Mesothelial cell of epicardium (in vitro differentiated cells): ENCODE data around the gene COPB2. TPM values are rescaled to one million over a fixed set of nuclear protein-coding genes. Genes with fewer than 3 reads are reported as not detected.
A peak's percentile ranks its signal among the peaks of the same experiment; 100 is the strongest.

ENCODE experiments used
- DNase-seq, 2 experiments: peaks; one replicate each; pipeline ENCODE4 v3.0.0; 2021; ENCODE audit warnings: low spot score in 2 of 2; ENCODE audit not compliant: unreplicated experiment in 2 of 2
- H3K27ac Mint-ChIP-seq: 2 replicates; pipeline ENCODE4 v1.8.0; 2021; ENCODE audit warnings: mixed read lengths
- H3K27me3 Mint-ChIP-seq: 2 replicates; pipeline ENCODE4 v1.8.0; 2021; ENCODE audit warnings: low read depth, mixed read lengths
- H3K36me3 Mint-ChIP-seq: 2 replicates; pipeline ENCODE4 v1.8.0; 2021; ENCODE audit warnings: mixed read lengths
- H3K4me1 Mint-ChIP-seq: 2 replicates; pipeline ENCODE4 v1.8.0; 2021; ENCODE audit warnings: mixed read lengths
- H3K4me3 Mint-ChIP-seq: 2 replicates; pipeline ENCODE4 v1.8.0; 2021; ENCODE audit warnings: mild to moderate bottlenecking, moderate library complexity, mixed read lengths
- H3K9me3 Mint-ChIP-seq: 2 replicates; pipeline ENCODE4 v1.8.0; 2021; ENCODE audit warnings: mixed read lengths
- CTCF ChIP-seq: fragments of 200-600 bp; sonication (generic); IDR thresholded peaks from one replicate; pipeline ENCODE4 v1.5.0; 2021; ENCODE audit warnings: antibody characterized with exemption; ENCODE audit not compliant: unreplicated experiment
- total RNA-seq: library from RNA; stranded (reverse); gene quantifications from 3 replicates; pipeline ENCODE4 v1.2.1, GENCODE V29; 2021

Gene COPB2
- total RNA-seq, 1 donor from 2014 or later = 130 TPM

GRCh38 chr3:139329364-139329850, 60.0 kb downstream of the COPB2 start:
- Mint-ChIP-seq H3K27me3 (peaks cover 83% of the 10 kb centered on the region), H3K4me3 (no peak overlapping the region)
- peak; percentile 97 for TF ChIP-seq CTCF

GRCh38 chr3:139328356-139328755, 61.1 kb downstream of the COPB2 start:
- H3K27me3 Mint-ChIP-seq = peaks cover 86% of the 10 kb centered on the region
- H3K9me3 Mint-ChIP-seq = no peaks in the 10 kb centered on the region
- no peak overlapping the region for H3K4me3 Mint-ChIP-seq
- no peaks in the 10 kb centered on the region for H3K36me3 Mint-ChIP-seq
- TF ChIP-seq CTCF = no peak
- peaks cover 2% of the 10 kb centered on the region for H3K4me1 Mint-ChIP-seq
- no peak overlapping the region for H3K27ac Mint-ChIP-seq
- no peak for DNase-seq

More at GRCh38 chr3:139329364-139329850, 60.0 kb downstream of the COPB2 start:
- peaks cover 2% of the 10 kb centered on the region for H3K4me1 Mint-ChIP-seq
- H3K36me3 Mint-ChIP-seq = no peaks in the 10 kb centered on the region
- DNase-seq = peak; percentile 79 to 96
- H3K27ac Mint-ChIP-seq = no peak overlapping the region
- H3K9me3 Mint-ChIP-seq = no peaks in the 10 kb centered on the region

GRCh38 chr3:139327861-139328260, 61.6 kb downstream of the COPB2 start:
- H3K27me3 Mint-ChIP-seq = peaks cover 85% of the 10 kb centered on the region
- no peak for DNase-seq
- peaks cover 2% of the 10 kb centered on the region for H3K4me1 Mint-ChIP-seq
- no peak overlapping the region for H3K27ac Mint-ChIP-seq
- H3K36me3 Mint-ChIP-seq = no peaks in the 10 kb centered on the region
- no peaks in the 10 kb centered on the region for H3K9me3 Mint-ChIP-seq
- H3K4me3 Mint-ChIP-seq = no peak overlapping the region
- TF ChIP-seq CTCF = no peak

GRCh38 chr3:139327231-139327630, 62.2 kb downstream of the COPB2 start:
- H3K9me3 Mint-ChIP-seq = no peaks in the 10 kb centered on the region

GRCh38 chr3:139326707-139327106, 62.7 kb downstream of the COPB2 start:
- H3K27me3 Mint-ChIP-seq = peaks cover 85% of the 10 kb centered on the region
- no peaks in the 10 kb centered on the region for H3K36me3 Mint-ChIP-seq

More at GRCh38 chr3:139327231-139327630, 62.2 kb downstream of the COPB2 start:
- Mint-ChIP-seq H3K27me3 (peaks cover 85% of the 10 kb centered on the region), H3K36me3 (no peaks in the 10 kb centered on the region), H3K4me3 (no peak overlapping the region), H3K4me1 (peaks cover 2% of the 10 kb centered on the region), H3K27ac (no peak overlapping the region)
- DNase-seq = no peak
- no peak for TF ChIP-seq CTCF

More at GRCh38 chr3:139326707-139327106, 62.7 kb downstream of the COPB2 start:
- peaks cover 2% of the 10 kb centered on the region for H3K4me1 Mint-ChIP-seq
- no peak overlapping the region for H3K27ac Mint-ChIP-seq
- TF ChIP-seq CTCF = no peak
- DNase-seq = no peak
- no peaks in the 10 kb centered on the region for H3K9me3 Mint-ChIP-seq
- H3K4me3 Mint-ChIP-seq = no peak overlapping the region
